GM23338 (cell line): Measurements from ENCODE around the gene BRSK2. TPM values are rescaled to one million over a fixed set of nuclear protein-coding genes. Genes with fewer than 3 reads are reported as not detected.

Experiments used
- ATAC-seq: fragments of 200-7000 bp; cut with Tn5 transposase; 3 replicates; pipeline ENCODE4 v1.9.1; 2020
- DNase-seq: peaks from one replicate; pipeline ENCODE4 v3.0.0-alpha.2; 2015; ENCODE audit warnings: low spot score
- H2AFZ ChIP-seq: fragments of 200-600 bp; sonication (generic); 2 replicates; pipeline ENCODE4 v1.8.0; 2016; ENCODE audit warnings: antibody characterized with exemption, mild to moderate bottlenecking, moderate library complexity
- H3F3A ChIP-seq: fragments of 200-600 bp; sonication (generic); replicated peaks from 2 replicates; pipeline ENCODE4 v1.8.0; 2017; ENCODE audit warnings: antibody characterized with exemption, mixed run types, low read depth
- H3K27ac ChIP-seq: fragments of 200-600 bp; sonication (generic); 2 replicates; pipeline ENCODE4 v1.6.1; 2016; ENCODE audit warnings: low read depth
- H3K27me3 ChIP-seq: fragments of 200-600 bp; sonication (generic); 2 replicates; pipeline ENCODE4 v1.8.0; 2016; ENCODE audit warnings: mild to moderate bottlenecking, mixed run types, moderate library complexity; ENCODE audit not compliant: insufficient read depth
- H3K36me3 ChIP-seq: fragments of 200-600 bp; sonication (generic); 2 replicates; pipeline ENCODE4 v1.8.0; 2016; ENCODE audit warnings: mild to moderate bottlenecking; ENCODE audit not compliant: insufficient read depth
- H3K4me1 ChIP-seq: fragments of 200-600 bp; sonication (generic); 2 replicates; pipeline ENCODE4 v1.8.0; 2016; ENCODE audit warnings: mild to moderate bottlenecking, moderate library complexity; ENCODE audit not compliant: insufficient read depth
- H3K4me2 ChIP-seq: fragments of 200-600 bp; sonication (generic); 2 replicates; pipeline ENCODE4 v1.7.1; 2017; ENCODE audit warnings: mixed run types
- H3K4me3 ChIP-seq: fragments of 200-600 bp; sonication (generic); 2 replicates; pipeline ENCODE4 v1.6.1; 2016; ENCODE audit warnings: mixed run types
- H3K79me2 ChIP-seq: fragments of 200-600 bp; sonication (generic); replicated peaks from 2 replicates; pipeline ENCODE4 v1.8.0; 2017; ENCODE audit warnings: mild to moderate bottlenecking; ENCODE audit not compliant: insufficient read depth
- H3K9me2 ChIP-seq: fragments of 200-600 bp; sonication (generic); 2 replicates; pipeline ENCODE4 v1.8.0; 2017; ENCODE audit not compliant: insufficient read depth
- H4K20me1 ChIP-seq: fragments of 200-600 bp; sonication (generic); replicated peaks from 2 replicates; pipeline ENCODE4 v1.8.0; 2017; ENCODE audit warnings: mild to moderate bottlenecking; ENCODE audit not compliant: insufficient read depth
- H3K27ac Mint-ChIP-seq: 2 replicates; pipeline ENCODE4 v1.8.0; 2020; ENCODE audit warnings: inconsistent platforms, mild to moderate bottlenecking, moderate library complexity, mixed read lengths
- H3K27me3 Mint-ChIP-seq: 3 replicates; pipeline ENCODE4 v1.8.0; 2022; ENCODE audit warnings: low read depth, mild to moderate bottlenecking, moderate library complexity, mixed read lengths, inconsistent platforms; ENCODE audit not compliant: insufficient read depth, poor library complexity
- H3K36me3 Mint-ChIP-seq: 3 replicates; pipeline ENCODE4 v1.8.0; 2021; ENCODE audit warnings: low read depth, mild to moderate bottlenecking, inconsistent platforms, moderate library complexity, mixed read lengths
- H3K4me1 Mint-ChIP-seq: 3 replicates; pipeline ENCODE4 v1.8.0; 2020; ENCODE audit warnings: mild to moderate bottlenecking, inconsistent platforms, mixed read lengths
- H3K4me3 Mint-ChIP-seq: 3 replicates; pipeline ENCODE4 v1.8.0; 2021; ENCODE audit warnings: moderate library complexity, mild to moderate bottlenecking, inconsistent platforms, mixed read lengths
- H3K9me3 Mint-ChIP-seq: 3 replicates; pipeline ENCODE4 v1.8.0; 2020; ENCODE audit warnings: moderate library complexity, mild to moderate bottlenecking, inconsistent platforms, mixed read lengths
- CREB1 ChIP-seq: fragments of 250-450 bp; sonication (Bioruptor Pico); IDR thresholded peaks from 2 replicates; pipeline ENCODE4 v1.5.0; 2020; ENCODE audit warnings: low read depth, mild to moderate bottlenecking, moderate library complexity
- CTCF ChIP-seq, 2 experiments: fragments of 200-600 bp in 1 of 2; sonication (generic) in 1 of 2; conservative IDR thresholded peaks; 2 replicates each; pipeline versions ENCODE4 v1.5.1 to v1.6.1; 2016 to 2017; ENCODE audit warnings: antibody characterized with exemption in 2 of 2, low read depth in 2 of 2, mild to moderate bottlenecking in 2 of 2, moderate library complexity in 1 of 2
- ETS1 ChIP-seq: IDR thresholded peaks from 2 replicates; pipeline ENCODE4 v1.6.1; 2016; ENCODE audit warnings: antibody characterized with exemption
- EZH2 ChIP-seq: fragments of 200-600 bp; sonication (generic); IDR thresholded peaks from one replicate; pipeline ENCODE4 v1.8.0; 2017; ENCODE audit warnings: antibody characterized with exemption, mild to moderate bottlenecking, low read depth; ENCODE audit not compliant: unreplicated experiment
- EZH2phosphoT487 ChIP-seq: fragments of 200-600 bp; sonication (generic); IDR thresholded peaks from one replicate; pipeline ENCODE4 v1.8.1; 2018; ENCODE audit warnings: antibody characterized with exemption; ENCODE audit not compliant: unreplicated experiment
- JUNB ChIP-seq: IDR thresholded peaks from one replicate; pipeline ENCODE4 v1.6.1; 2016; ENCODE audit warnings: antibody characterized with exemption; ENCODE audit not compliant: unreplicated experiment
- NANOG ChIP-seq: IDR thresholded peaks from 2 replicates; pipeline ENCODE4 v1.6.1; 2016; ENCODE audit warnings: antibody characterized with exemption, borderline replicate concordance
- POLR2AphosphoS5 ChIP-seq: IDR thresholded peaks from 2 replicates; pipeline ENCODE4 v1.6.1; 2016; ENCODE audit warnings: antibody characterized with exemption, low read depth
- STAT1 ChIP-seq: IDR thresholded peaks from one replicate; pipeline ENCODE4 v1.6.1; 2016; ENCODE audit warnings: antibody characterized with exemption; ENCODE audit not compliant: unreplicated experiment
- ZNF114 ChIP-seq: fragments of 250-450 bp; sonication (Bioruptor Pico); IDR thresholded peaks from 2 replicates; pipeline ENCODE4 v1.5.0; 2020; ENCODE audit warnings: mild to moderate bottlenecking, moderate library complexity
- ZNF331 ChIP-seq: fragments of 250-450 bp; sonication (Bioruptor Pico); IDR thresholded peaks from 2 replicates; pipeline ENCODE4 v1.5.0; 2020; ENCODE audit warnings: low read depth, mild to moderate bottlenecking, moderate library complexity
- ZNF462 ChIP-seq: fragments of 250-450 bp; sonication (Bioruptor Pico); IDR thresholded peaks from 2 replicates; pipeline ENCODE4 v1.5.0; 2020; ENCODE audit warnings: mild to moderate bottlenecking, moderate library complexity
- polyA plus RNA-seq: library from polyadenylated mRNA; unstranded; fragments of >200 nt; fragmentation: Nextera tagmentation; extraction: Ambion mirVana; gene quantifications from 2 replicates; pipeline ENCODE4 v1.2.1, GENCODE V29; 2016
- total RNA-seq: library from RNA; depleted of rRNA; stranded (reverse); fragments of >200 nt; shearing (Covaris generic); gene quantifications from 2 replicates; pipeline ENCODE4 v1.2.3, GENCODE V29; 2014
- TF ChIP-seq, protein P1 (sequence below): IDR thresholded peaks from one replicate; pipeline ENCODE4 v1.6.1; 2018; ENCODE audit warnings: antibody characterized with exemption; ENCODE audit not compliant: unreplicated experiment

BRSK2 gene
- total and polyA plus RNA-seq, 2 experiments from 2014 or later: 7.2 to 20.3 TPM

GRCh38 chr11:1412377-1413095, 22.8 kb downstream of the BRSK2 start:
- no peak for TF ChIP-seq CREB1
- no peak for TF ChIP-seq JUNB
- TF ChIP-seq STAT1: no peak
- TF ChIP-seq ZNF462: no peak
- no peak for TF ChIP-seq ETS1
- TF ChIP-seq ZNF114 (CRISPR knock-in tag): no peak
- TF ChIP-seq, protein P1, sequence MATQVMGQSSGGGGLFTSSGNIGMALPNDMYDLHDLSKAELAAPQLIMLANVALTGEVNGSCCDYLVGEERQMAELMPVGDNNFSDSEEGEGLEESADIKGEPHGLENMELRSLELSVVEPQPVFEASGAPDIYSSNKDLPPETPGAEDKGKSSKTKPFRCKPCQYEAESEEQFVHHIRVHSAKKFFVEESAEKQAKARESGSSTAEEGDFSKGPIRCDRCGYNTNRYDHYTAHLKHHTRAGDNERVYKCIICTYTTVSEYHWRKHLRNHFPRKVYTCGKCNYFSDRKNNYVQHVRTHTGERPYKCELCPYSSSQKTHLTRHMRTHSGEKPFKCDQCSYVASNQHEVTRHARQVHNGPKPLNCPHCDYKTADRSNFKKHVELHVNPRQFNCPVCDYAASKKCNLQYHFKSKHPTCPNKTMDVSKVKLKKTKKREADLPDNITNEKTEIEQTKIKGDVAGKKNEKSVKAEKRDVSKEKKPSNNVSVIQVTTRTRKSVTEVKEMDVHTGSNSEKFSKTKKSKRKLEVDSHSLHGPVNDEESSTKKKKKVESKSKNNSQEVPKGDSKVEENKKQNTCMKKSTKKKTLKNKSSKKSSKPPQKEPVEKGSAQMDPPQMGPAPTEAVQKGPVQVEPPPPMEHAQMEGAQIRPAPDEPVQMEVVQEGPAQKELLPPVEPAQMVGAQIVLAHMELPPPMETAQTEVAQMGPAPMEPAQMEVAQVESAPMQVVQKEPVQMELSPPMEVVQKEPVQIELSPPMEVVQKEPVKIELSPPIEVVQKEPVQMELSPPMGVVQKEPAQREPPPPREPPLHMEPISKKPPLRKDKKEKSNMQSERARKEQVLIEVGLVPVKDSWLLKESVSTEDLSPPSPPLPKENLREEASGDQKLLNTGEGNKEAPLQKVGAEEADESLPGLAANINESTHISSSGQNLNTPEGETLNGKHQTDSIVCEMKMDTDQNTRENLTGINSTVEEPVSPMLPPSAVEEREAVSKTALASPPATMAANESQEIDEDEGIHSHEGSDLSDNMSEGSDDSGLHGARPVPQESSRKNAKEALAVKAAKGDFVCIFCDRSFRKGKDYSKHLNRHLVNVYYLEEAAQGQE: no peak
- TF ChIP-seq CTCF (conservative IDR thresholded peaks at IDR 0.05; ENCODE audit: low read depth in 2 of 2): no peak
- no peak for TF ChIP-seq EZH2
- no peak for TF ChIP-seq ZNF331 (CRISPR knock-in tag)
- no peak for TF ChIP-seq POLR2AphosphoS5
- TF ChIP-seq NANOG: no peak
- no peak for TF ChIP-seq EZH2phosphoT487
- Histone ChIP-seq H2AFZ (no peak overlapping the region), H3K27me3 (no peaks in the 10 kb centered on the region), H3K4me1 (no peaks in the 10 kb centered on the region), H4K20me1 (no peaks in the 10 kb centered on the region; the same call in none of the 2 replicates), H3K79me2 (peaks cover 40% of the 10 kb centered on the region), H3K36me3 (no peaks in the 10 kb centered on the region), H3K4me2 (no peak overlapping the region), H3K4me3 (no peak overlapping the region), H3K9me2 (no peaks in the 10 kb centered on the region), H3K27ac (no peak overlapping the region), H3F3A (no peaks in the 10 kb centered on the region)
- no peak overlapping the region for H3K27ac Mint-ChIP-seq
- ATAC-seq (peak; percentile 28; the same call in 2 of the 3 replicates), DNase-seq (no peak)
- no peak overlapping the region for H3K4me3 Mint-ChIP-seq
- H3K4me1 Mint-ChIP-seq: no peaks in the 10 kb centered on the region
- H3K27me3 Mint-ChIP-seq: peaks cover 17% of the 10 kb centered on the region
- H3K9me3 Mint-ChIP-seq: peaks cover 38% of the 10 kb centered on the region
- peaks cover 40% of the 10 kb centered on the region for H3K36me3 Mint-ChIP-seq
